ENCODE data around the gene ADGRB3.

- TF ChIP-seq POLR2A (IDR thresholded peaks at IDR 0.05) (no peak), CTCF (IDR thresholded peaks at IDR 0.05) (no peak)
Measured at GRCh38 chr6:68633281-68633971, 1.7 kb upstream of the ADGRB3 start.

Measured in lower leg skin (tissue), 3 donors.